Suprapubic skin (tissue), 4 donors: ENCODE data around the gene BMP2K.

Source experiments
- EP300 ChIP-seq: sonication (generic); formaldehyde crosslinking; IDR thresholded peaks from one replicate; pipeline ENCODE4 v1.6.1; 2017; ENCODE audit warnings: antibody characterized with exemption
- POLR2AphosphoS5 ChIP-seq, 3 donors: sonication (generic); formaldehyde crosslinking; IDR thresholded peaks; one replicate each; pipeline ENCODE4 v1.6.1; 2017; ENCODE audit warnings: antibody characterized with exemption in 3 of 3

GRCh38 chr4:78904143-78904542, 128.0 kb downstream of the BMP2K start:
- TF ChIP-seq POLR2AphosphoS5 (IDR thresholded peaks at IDR 0.05) (no peak), EP300 (no peak)
